22Rv1 (cell line): ENCODE measurements around the gene ECEL1.

Source experiments
- CTCF ChIP-seq: fragments of 450-650 bp; IDR thresholded peaks from 2 replicates; pipeline ENCODE4 v1.5.1; 2017; ENCODE audit warnings: mild to moderate bottlenecking
- ZFX ChIP-seq: fragments of 450-650 bp; IDR thresholded peaks from 2 replicates; pipeline ENCODE4 v1.6.1; 2017; ENCODE audit warnings: antibody characterized with exemption, borderline replicate concordance

- TF ChIP-seq CTCF (no peak), ZFX (no peak)
These were observed 32.0 kb downstream of the ECEL1 start, which contains the start of gene ALPI for GRCh38 chr2:232455426-232456255.
